AG09309 (cell line): ENCODE results near the gene CABP5.

Experiments
- DNase-seq: peaks from one replicate; pipeline ENCODE4 v3.0.0-alpha.2; 2010; ENCODE audit warnings: low read depth
- H3K4me3 ChIP-seq: 2 replicates; pipeline ENCODE4 v1.5.1; 2011; ENCODE audit warnings: mild to moderate bottlenecking, low read depth, low read length, moderate library complexity; ENCODE audit not compliant: control insufficient read depth
- TF ChIP-seq, protein P1 (sequence below): IDR thresholded peaks from 2 replicates; pipeline ENCODE4 v1.5.1; 2011; ENCODE audit warnings: mild to moderate bottlenecking, low read depth, low read length, inconsistent platforms; ENCODE audit not compliant: insufficient read depth, control insufficient read depth; ENCODE audit errors: missing control alignments

CABP5 gene

DNA sequence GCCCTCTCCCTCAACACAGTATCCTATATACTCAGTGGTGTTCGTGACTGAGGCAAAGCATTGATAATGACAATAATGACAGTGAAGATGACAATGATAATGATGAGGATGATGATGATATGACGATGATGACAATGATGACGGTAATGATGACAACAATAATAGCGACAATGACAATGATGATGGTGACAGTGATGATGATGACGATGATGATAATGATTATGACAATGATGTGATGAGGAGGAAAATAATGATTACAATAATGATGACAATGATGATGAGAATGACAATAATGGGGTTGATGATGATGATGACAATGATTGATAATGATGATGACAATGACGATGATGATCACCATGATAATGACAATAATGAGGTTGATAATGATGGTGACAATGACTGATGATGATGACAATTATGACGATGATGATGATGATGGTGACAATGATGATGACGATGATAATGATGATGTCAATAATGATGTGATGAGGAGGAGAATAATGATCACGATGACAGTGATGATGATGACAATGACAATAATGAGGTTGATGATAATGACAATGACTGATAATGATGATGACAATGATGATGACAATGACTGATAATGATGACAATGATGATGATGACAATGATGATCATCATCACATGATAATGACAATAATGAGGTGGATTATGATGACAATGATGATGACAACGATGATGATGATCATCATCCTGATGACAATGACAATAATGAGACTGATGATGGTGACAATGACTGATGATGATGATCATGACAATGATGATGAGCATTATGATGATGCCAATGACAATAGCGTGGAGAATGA, 32.7 kb downstream of the CABP5 start:
- no peak for DNase-seq
- no peak overlapping the region for H3K4me3 ChIP-seq
- TF ChIP-seq, protein P1, sequence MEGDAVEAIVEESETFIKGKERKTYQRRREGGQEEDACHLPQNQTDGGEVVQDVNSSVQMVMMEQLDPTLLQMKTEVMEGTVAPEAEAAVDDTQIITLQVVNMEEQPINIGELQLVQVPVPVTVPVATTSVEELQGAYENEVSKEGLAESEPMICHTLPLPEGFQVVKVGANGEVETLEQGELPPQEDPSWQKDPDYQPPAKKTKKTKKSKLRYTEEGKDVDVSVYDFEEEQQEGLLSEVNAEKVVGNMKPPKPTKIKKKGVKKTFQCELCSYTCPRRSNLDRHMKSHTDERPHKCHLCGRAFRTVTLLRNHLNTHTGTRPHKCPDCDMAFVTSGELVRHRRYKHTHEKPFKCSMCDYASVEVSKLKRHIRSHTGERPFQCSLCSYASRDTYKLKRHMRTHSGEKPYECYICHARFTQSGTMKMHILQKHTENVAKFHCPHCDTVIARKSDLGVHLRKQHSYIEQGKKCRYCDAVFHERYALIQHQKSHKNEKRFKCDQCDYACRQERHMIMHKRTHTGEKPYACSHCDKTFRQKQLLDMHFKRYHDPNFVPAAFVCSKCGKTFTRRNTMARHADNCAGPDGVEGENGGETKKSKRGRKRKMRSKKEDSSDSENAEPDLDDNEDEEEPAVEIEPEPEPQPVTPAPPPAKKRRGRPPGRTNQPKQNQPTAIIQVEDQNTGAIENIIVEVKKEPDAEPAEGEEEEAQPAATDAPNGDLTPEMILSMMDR, result no peak

DNA sequence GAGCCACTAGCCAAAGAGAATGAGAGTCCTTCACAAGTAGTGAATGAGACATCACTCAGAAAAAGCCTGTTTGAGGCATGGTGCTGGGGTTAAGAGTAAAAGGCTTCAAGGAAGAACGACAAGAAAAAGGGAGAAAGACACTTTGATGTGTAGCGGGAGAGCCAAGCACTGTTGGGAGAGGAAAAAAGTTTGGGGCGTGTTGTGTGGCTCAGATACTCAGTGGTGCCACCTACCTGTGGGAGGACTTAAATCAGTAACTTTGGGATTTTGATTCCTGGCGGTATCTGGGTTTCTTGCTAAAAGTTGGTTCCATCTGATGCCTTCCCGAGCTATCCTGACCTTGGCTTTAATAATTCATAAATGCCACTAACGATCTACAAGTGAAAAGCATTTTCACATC, 37.1 kb downstream of the CABP5 start:
- H3K4me3 ChIP-seq, result no peak overlapping the region
- no peak for DNase-seq
- TF ChIP-seq, protein P1, result no peak

DNA sequence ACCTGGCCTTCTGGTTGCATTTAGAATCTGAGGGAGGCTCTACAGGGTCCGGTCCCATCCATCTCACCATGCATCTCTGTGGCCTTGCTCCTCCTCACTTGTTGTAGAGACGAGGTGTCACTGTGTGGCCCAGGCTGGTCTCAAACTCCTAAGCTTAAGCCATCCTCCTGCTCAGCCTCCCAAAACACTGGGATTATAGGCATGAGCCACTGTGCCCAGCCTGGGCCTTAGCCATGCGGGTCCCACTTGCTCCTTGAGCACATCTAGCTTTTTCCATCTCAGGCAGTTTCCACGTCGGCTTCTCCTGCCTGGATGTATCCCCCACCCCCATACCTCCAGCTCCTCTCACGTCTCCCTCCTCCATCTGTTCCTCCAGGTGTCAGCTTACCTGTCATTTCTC, 39.6 kb downstream of the CABP5 start:
- TF ChIP-seq, protein P1, result no peak
- no peak overlapping the region for H3K4me3 ChIP-seq
- DNase-seq, result no peak

DNA sequence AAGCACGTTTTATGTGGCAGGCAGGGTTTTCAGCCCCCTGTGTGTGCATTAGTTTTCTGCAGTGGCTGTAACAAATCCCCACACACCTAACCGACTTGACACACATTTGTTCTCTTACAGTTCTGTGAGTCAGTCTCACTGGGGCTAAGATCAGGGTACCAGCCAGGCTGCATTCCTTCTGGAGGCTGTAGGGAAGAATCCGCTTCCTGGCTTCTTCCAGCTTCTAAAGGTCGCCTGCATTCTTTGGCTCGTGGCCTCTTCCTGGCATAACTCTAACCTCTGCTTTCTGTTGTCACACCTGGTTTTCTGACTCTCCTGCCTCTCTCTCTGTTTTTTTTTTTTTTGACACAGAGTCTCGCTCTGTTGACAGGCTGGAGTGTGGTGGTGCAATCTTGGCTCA, 43.0 kb downstream of the CABP5 start:
- TF ChIP-seq, protein P1, result no peak
- DNase-seq, result no peak
- no peak overlapping the region for H3K4me3 ChIP-seq

DNA sequence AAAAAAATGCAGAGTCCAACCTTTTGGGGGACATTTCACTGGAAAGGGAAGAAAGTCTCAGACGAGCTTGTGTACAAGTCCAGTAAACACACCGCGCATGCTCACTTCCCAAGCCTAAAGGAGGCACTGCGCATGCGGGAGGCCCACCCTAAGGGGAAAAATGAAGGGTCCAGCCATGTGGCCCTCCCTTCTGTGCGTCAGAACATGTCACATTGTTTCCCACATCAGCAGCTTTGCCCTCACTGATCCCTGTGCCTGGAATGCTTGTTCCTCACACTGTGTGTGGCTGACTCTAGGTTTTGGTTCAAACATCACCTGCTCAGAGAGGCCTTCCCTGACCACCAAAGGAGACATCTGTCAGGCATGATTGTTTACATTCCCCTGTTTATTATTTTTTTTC, 45.1 kb downstream of the CABP5 start:
- TF ChIP-seq, protein P1, result no peak
- H3K4me3 ChIP-seq, result no peak overlapping the region
- no peak for DNase-seq

DNA sequence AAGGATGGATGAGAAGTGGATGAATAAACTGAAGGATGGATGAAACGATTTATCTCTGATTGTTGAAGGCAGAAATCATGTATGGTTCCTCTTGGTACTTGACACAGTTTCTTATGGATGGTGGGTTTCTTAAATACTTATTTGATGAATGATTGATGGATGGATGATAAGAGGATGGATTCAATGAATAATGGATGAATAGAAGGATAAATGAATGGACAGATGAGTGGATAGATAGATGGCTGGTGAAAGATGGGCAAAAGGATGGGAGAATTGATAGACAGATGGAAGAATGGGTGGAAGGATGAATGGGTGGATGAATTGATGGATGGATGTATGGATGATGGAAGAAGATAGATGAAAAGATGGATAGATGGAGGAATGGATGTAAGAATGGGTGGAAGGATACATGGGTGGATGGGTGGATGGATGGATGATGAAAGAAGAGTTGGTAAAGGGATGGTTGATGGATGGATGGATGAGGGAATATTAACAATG, 47.6 kb downstream of the CABP5 start:
- no peak overlapping the region for H3K4me3 ChIP-seq
- TF ChIP-seq, protein P1, result no peak
- DNase-seq, result no peak
